ENCODE data around the gene GIMAP6. TPM values are rescaled to one million over a fixed set of nuclear protein-coding genes. Genes with fewer than 3 reads are reported as not detected.
"Not testable (repeated sequence)": the region's sequence is repeated elsewhere in the genome, so short reads cannot be mapped to it uniquely, and the experiment has no call there.

The GIMAP6 gene
- total RNA-seq, 1 experiment from 2014 or later = not detected

DNA sequence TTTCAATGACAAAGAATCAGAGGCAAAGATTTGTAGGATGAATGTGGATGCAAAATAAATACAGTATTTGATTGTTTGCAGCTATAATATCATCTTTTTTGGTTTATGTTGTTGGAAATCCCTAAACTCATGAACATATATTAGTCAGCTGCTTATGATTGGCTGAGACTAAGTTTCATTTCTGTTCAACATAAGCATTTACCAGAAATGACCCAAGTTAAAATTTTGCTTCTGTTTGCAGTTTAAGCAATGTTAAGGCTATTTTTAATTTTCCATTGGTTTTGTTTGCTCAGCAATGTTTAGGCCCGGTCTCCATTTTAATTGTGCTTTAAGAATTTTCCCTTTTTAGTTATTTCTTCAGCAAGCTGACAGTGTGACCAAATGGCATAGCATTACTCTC, 22.0 kb downstream of the GIMAP6 start:
- in situ Hi-C loops (cut with HindIII; ENCODE audit: low pct_unique_long_range_greater_than_20kb, low sequenced_read_pairs) = no loop called here
- DNase-seq (ENCODE audit: low read depth, low spot score) = no peak

DNA sequence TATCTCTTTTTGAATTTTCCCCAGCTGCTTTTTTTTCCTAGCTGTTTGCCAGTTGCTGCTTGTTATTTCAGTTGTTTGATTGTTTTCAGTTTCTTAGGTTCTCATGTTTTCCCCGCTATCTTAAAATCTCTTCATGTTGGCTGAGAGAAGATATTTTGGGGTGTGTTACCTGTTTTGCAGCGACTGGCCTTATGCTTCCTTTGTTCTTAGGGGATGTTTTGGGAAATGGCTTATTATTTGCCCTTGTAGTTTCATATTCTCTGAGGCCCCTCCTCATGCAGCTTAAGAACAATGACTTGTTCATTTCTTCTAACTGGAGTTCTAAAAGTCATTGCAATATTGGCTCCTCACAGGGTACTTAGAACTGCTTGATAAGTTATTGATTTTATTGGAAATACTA, 28.6 kb downstream of the GIMAP6 start:
- in situ Hi-C loops (cut with HindIII; ENCODE audit: low pct_unique_long_range_greater_than_20kb, low sequenced_read_pairs); DNase-seq (ENCODE audit: low read depth, low spot score): not testable (repeated sequence)

- DNase-seq (ENCODE audit: low read depth, low spot score) = no peak
- in situ Hi-C loops (cut with HindIII; ENCODE audit: low pct_unique_long_range_greater_than_20kb, low sequenced_read_pairs) = no loop called here
Observed at GRCh38 chr7:150595361-150595760, 36.8 kb downstream of the GIMAP6 start.

DNA sequence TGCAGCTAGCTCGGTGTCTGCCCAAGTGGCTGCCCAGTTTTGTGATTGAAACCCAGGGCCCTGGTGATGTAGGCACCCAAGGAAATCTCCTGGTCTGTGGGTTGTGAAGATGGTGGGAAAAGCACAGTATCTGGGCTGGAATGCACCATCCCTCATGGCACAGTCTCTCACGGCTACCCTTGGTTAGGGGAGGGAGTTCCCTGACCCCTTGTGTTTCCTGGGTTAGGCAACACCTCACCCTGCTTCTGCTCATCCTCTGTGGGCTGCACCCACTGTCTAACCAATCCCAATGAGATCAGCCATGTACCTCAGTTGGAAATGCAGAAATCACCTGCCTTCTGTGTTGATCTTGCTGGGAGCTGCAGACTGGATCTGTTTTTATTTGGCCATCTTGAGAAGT, 37.4 kb downstream of the GIMAP6 start:
- DNase-seq (ENCODE audit: low read depth, low spot score) = no peak
- in situ Hi-C loops (cut with HindIII; ENCODE audit: low pct_unique_long_range_greater_than_20kb, low sequenced_read_pairs) = no loop called here

- DNase-seq (ENCODE audit: low read depth, low spot score) = no peak
Observed at GRCh38 chr7:150587551-150587950, 44.6 kb downstream of the GIMAP6 start.

DNA sequence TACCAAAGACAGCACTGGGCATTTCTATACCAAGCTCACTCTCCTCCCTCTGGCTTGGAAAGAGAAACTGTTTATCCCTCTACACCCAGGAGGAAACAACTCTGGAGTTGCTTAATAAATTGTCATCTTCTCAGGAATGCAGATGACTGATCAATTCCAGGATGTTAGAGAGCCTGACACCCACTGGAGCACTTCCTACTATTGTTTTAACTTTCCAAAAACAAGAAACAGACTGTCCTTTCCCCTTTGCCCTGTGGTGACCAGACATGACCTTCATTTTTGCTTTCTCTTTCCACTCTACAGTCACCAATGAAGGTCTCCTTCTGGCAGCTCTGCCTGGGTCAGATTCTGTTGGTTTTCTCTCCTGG, 45.4 kb downstream of the GIMAP6 start:
- in situ Hi-C loops (cut with HindIII; ENCODE audit: low pct_unique_long_range_greater_than_20kb, low sequenced_read_pairs) = no loop called here
- DNase-seq (ENCODE audit: low read depth, low spot score) = no peak

More at GRCh38 chr7:150587551-150587950, 44.6 kb downstream of the GIMAP6 start:
- in situ Hi-C loops (cut with HindIII; ENCODE audit: low pct_unique_long_range_greater_than_20kb, low sequenced_read_pairs) = no loop called here

- DNase-seq (ENCODE audit: low read depth, low spot score) = no peak
- in situ Hi-C loops (cut with HindIII; ENCODE audit: low pct_unique_long_range_greater_than_20kb, low sequenced_read_pairs) = no loop called here
Observed at GRCh38 chr7:150586068-150586784, 46.0 kb downstream of the GIMAP6 start.

- no peak for DNase-seq (ENCODE audit: low read depth, low spot score)
- in situ Hi-C loops (cut with HindIII; ENCODE audit: low pct_unique_long_range_greater_than_20kb, low sequenced_read_pairs) = no loop called here
Observed at GRCh38 chr7:150585199-150585598, 47.0 kb downstream of the GIMAP6 start.

DNA sequence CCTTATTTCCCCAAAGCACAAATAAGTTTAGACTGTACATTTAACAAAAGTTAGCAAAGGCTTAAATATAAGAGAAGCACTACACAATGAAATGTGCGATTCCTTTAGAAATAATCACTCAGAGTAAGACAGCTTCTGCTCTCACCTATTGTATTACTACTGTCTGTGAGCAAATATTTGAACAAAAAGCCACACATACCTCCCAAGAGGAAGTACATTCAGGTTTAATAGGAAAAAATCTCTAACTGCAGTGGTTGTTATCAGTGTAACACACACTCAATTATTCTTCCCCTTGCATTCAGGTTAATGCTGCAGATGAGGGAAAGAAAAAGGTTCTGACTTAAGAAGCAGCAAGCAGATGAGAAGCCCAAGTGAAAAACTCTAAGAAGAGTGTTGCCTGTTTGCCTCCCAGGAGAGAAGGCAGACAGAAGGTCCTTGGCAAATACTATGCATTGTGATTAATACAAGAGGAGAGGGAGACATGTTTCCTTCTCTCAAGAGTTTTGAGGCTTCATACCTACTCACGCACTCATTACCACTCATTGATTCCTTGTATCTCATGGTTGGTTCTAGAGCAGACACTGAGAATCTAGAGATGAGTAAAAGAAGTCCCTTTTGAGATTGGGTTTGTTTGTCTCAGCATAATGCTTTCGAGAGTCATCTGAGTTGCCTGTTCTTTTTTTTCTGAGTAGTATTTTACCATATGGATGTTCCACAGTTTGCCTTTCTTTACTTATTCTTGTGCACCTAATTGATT, 51.4 kb downstream of the GIMAP6 start:
- in situ Hi-C loops (cut with HindIII; ENCODE audit: low pct_unique_long_range_greater_than_20kb, low sequenced_read_pairs) = no loop called here
- DNase-seq (ENCODE audit: low read depth, low spot score) = no peak

- in situ Hi-C loops (cut with HindIII; ENCODE audit: low pct_unique_long_range_greater_than_20kb, low sequenced_read_pairs); DNase-seq (ENCODE audit: low read depth, low spot score): not testable (repeated sequence)
Observed at GRCh38 chr7:150579979-150580637, 52.1 kb downstream of the GIMAP6 start.

Other genes starting within 250 kb of the GIMAP6 start
- gene GIMAP8, start 181.8 kb downstream of the GIMAP6 start, total RNA-seq (2014; rRNA removed; shearing (Covaris generic)) = not detected in 2 replicates
- not detected in 2 replicates for gene GIMAP7, start 117.5 kb downstream of the GIMAP6 start, total RNA-seq (2014; rRNA removed; shearing (Covaris generic))
- gene GIMAP4, start 65.0 kb downstream of the GIMAP6 start, total RNA-seq (2014; rRNA removed; shearing (Covaris generic)) = not detected in 2 replicates
- gene GIMAP2, start 53.3 kb upstream of the GIMAP6 start, total RNA-seq (2014; rRNA removed; shearing (Covaris generic)) = 12.6 and 13.5 TPM in 2 replicates
- not detected in 2 replicates for gene GIMAP1, start 84.2 kb upstream of the GIMAP6 start, total RNA-seq (2014; rRNA removed; shearing (Covaris generic))
- 0.26 and 0.35 TPM in 2 replicates for gene GIMAP5, start 105.0 kb upstream of the GIMAP6 start, total RNA-seq (2014; rRNA removed; shearing (Covaris generic))
- gene TMEM176B, start 168.0 kb upstream of the GIMAP6 start, total RNA-seq (2014; rRNA removed; shearing (Covaris generic)) = 0.63 and 1.4 TPM in 2 replicates
- gene TMEM176A, start 168.4 kb upstream of the GIMAP6 start, total RNA-seq (2014; rRNA removed; shearing (Covaris generic)) = not detected in 2 replicates
- 0.05 and 0.21 TPM in 2 replicates for gene AOC1, start 220.1 kb upstream of the GIMAP6 start, total RNA-seq (2014; rRNA removed; shearing (Covaris generic))

All from SK-MEL-5 (cell line).